ENCODE data around the gene NPAS3.

- TF ChIP-seq HOXB5 (CRISPR knock-in tag; IDR thresholded peaks at IDR 0.05) (no peak), JUN (IDR thresholded peaks at IDR 0.05) (no peak), POLR2A (IDR thresholded peaks at IDR 0.05; ENCODE audit: low read length) (no peak)
Observed at GRCh38 chr14:33323979-33324378, 385.3 kb downstream of the NPAS3 start.

Measured in A549 (cell line).